Karpas-422 (cell line): ENCODE data around the gene C11orf86. TPM values are rescaled to one million over a fixed set of nuclear protein-coding genes. Genes with fewer than 3 reads are reported as not detected.

ENCODE experiments used
- DNase-seq: peaks from one replicate; pipeline ENCODE4 v3.0.0-alpha.2; 2015
- H2AFZ ChIP-seq: fragments of 200-600 bp; sonication (generic); 2 replicates; pipeline ENCODE4 v1.6.1; 2014; ENCODE audit warnings: antibody characterized with exemption, low read length, mixed read lengths
- H3K27ac ChIP-seq: fragments of 200-600 bp; sonication (generic); 2 replicates; pipeline ENCODE4 v1.5.1; 2014; ENCODE audit warnings: mild to moderate bottlenecking, low read length, moderate library complexity
- H3K27me3 ChIP-seq: fragments of 200-600 bp; sonication (generic); 2 replicates; pipeline ENCODE4 v1.6.1; 2014; ENCODE audit warnings: low read length, mixed read lengths
- H3K36me3 ChIP-seq: fragments of 200-600 bp; sonication (generic); 2 replicates; pipeline ENCODE4 v1.6.1; 2014; ENCODE audit warnings: low read length, mixed read lengths; ENCODE audit not compliant: insufficient read depth
- H3K4me1 ChIP-seq: fragments of 200-600 bp; sonication (generic); 2 replicates; pipeline ENCODE4 v1.6.1; 2014; ENCODE audit warnings: mild to moderate bottlenecking, low read length, mixed read lengths
- H3K4me2 ChIP-seq: fragments of 200-600 bp; sonication (generic); 2 replicates; pipeline ENCODE4 v1.6.1; 2014; ENCODE audit warnings: low read length, low read depth, mild to moderate bottlenecking; ENCODE audit not compliant: poor library complexity, severe bottlenecking
- H3K4me3 ChIP-seq: fragments of 200-600 bp; sonication (generic); 2 replicates; pipeline ENCODE4 v1.5.1; 2014; ENCODE audit warnings: mild to moderate bottlenecking, antibody characterized with exemption, low read length, mixed read lengths
- H3K79me2 ChIP-seq: fragments of 200-600 bp; sonication (generic); 2 replicates; pipeline ENCODE4 v1.6.1; 2014; ENCODE audit warnings: mild to moderate bottlenecking, low read length, mixed read lengths
- H3K9ac ChIP-seq: fragments of 200-600 bp; sonication (generic); 2 replicates; pipeline ENCODE4 v1.6.0; 2014; ENCODE audit warnings: low read length
- H3K9me2 ChIP-seq: fragments of 200-600 bp; sonication (generic), shearing (Covaris generic); replicated peaks from 2 replicates; pipeline ENCODE4 v1.6.0; 2014; ENCODE audit warnings: mild to moderate bottlenecking, low read length, moderate library complexity; ENCODE audit not compliant: insufficient read depth
- H3K9me3 ChIP-seq: fragments of 300-700, 200-600 bp; sonication (generic); 2 replicates; pipeline ENCODE4 v1.6.1; 2014; ENCODE audit warnings: low read length, mixed read lengths
- H4K20me1 ChIP-seq: fragments of 200-600 bp; sonication (generic); 2 replicates; pipeline ENCODE4 v1.6.1; 2014; ENCODE audit warnings: mild to moderate bottlenecking, antibody characterized with exemption, low read length, low read depth; ENCODE audit not compliant: insufficient read depth
- small RNA-seq: library from RNA; depleted of rRNA; stranded (forward); fragments of <200 nt; gene quantifications from one replicate; pipeline ENCODE3, GENCODE V24; 2014
- total RNA-seq: library from RNA; depleted of rRNA; stranded (reverse); fragments of >200 nt; shearing (Covaris generic); gene quantifications from 2 replicates; pipeline ENCODE4 v1.2.3, GENCODE V29; 2014; ENCODE audit warnings: low replicate concordance; rRNA removed

C11orf86 gene
- total RNA-seq, 1 experiment from 2014 or later, result not detected

DNA sequence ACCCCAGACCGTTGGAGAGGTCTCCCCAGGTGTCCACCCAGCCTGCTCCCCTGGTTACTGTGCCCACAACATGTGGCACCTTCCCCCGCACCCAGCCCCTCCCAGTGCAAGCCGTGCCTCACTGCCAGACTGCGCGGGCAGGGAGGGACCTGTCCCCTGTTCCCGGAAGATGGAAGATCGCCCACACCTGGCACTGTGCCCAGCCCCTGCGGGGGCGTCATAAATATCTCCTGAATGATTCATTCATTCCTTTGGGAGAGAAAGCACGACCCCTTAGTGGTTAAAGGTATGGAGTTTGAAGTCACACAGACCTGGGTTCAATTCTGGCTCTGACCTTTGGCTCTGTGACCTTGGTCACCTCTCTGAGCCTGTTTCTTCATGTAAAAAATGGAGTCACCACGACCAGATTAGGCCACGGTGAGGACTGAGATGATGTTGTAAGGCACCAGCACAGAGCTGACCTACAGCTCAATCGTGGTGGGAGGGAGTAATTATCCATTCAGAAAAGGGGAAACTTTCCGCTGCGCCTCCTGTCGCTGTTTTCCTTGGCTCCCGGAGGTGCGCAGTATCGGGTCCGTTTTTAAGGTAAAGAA, 47.3 kb downstream of the C11orf86 start:
- H3K9me3 ChIP-seq, result no peaks in the 10 kb centered on the region
- no peak overlapping the region for H3K4me3 ChIP-seq
- peaks cover 20% of the 10 kb centered on the region for H3K4me1 ChIP-seq
- H3K27ac ChIP-seq, result no peak overlapping the region
- no peaks in the 10 kb centered on the region for H3K9me2 ChIP-seq
- no peaks in the 10 kb centered on the region for H4K20me1 ChIP-seq
- H3K27me3 ChIP-seq, result no peaks in the 10 kb centered on the region
- no peak overlapping the region for H3K9ac ChIP-seq
- H3K4me2 ChIP-seq, result no peak overlapping the region
- DNase-seq, result no peak
- no peaks in the 10 kb centered on the region for H3K79me2 ChIP-seq
- no peaks in the 10 kb centered on the region for H3K36me3 ChIP-seq
- H2AFZ ChIP-seq, result no peak overlapping the region

GRCh38 chr11:67022961-67023956, 48.2 kb downstream of the C11orf86 start, which contains the start of gene SYT12:
Gene SYT12 (plus strand): TSS chr11:67023134. CDS start chr11:67030145, 7,011 bp downstream.
- H3K79me2 ChIP-seq, result no peaks in the 10 kb centered on the region
- H3K9me2 ChIP-seq, result no peaks in the 10 kb centered on the region
- H3K9ac ChIP-seq, result no peak within 1 kb of the TSS
- no peaks in the 10 kb centered on the region for H3K36me3 ChIP-seq
- no peaks in the 10 kb centered on the region for H3K9me3 ChIP-seq
- no peak within 1 kb of the TSS for H3K27ac ChIP-seq
- no peak within 1 kb of the TSS for H2AFZ ChIP-seq
- no peaks in the 10 kb centered on the region for H4K20me1 ChIP-seq
- H3K4me1 ChIP-seq, result peaks cover 29% of the 10 kb centered on the region
- H3K27me3 ChIP-seq, result no peaks in the 10 kb centered on the region
- H3K4me3 ChIP-seq, result no peak within 1 kb of the TSS
- H3K4me2 ChIP-seq, result no peak within 1 kb of the TSS
- DNase-seq, result no peak

DNA sequence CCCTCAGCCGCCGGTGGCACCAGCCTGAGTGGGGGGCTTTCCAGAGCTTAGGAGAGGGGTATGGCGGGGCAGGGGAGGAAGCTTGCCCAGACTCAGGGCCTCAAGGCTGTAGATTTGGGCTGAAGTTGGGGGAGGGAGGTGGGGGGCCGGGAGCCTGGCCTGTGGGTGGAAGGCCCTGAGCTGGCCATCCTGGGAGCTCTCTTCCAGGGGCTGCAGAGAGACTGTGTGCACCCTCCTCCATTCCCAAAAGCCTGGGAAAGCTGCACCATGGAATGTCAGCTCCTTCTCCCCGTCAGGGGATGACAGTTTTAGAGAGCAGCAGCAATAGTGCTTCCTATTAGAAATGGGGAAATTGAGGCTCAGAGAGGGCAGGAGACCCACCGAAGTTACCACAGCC, 48.9 kb downstream of the C11orf86 start:
- H3K27me3 ChIP-seq, result no peaks in the 10 kb centered on the region
- H3K4me2 ChIP-seq, result no peak overlapping the region
- no peaks in the 10 kb centered on the region for H3K79me2 ChIP-seq
- no peak overlapping the region for H3K9ac ChIP-seq
- no peaks in the 10 kb centered on the region for H3K36me3 ChIP-seq
- H3K4me1 ChIP-seq, result peaks cover 36% of the 10 kb centered on the region
- no peaks in the 10 kb centered on the region for H3K9me3 ChIP-seq
- H3K9me2 ChIP-seq, result no peaks in the 10 kb centered on the region
- H4K20me1 ChIP-seq, result no peaks in the 10 kb centered on the region
- H2AFZ ChIP-seq, result no peak overlapping the region
- no peak for DNase-seq
- no peak overlapping the region for H3K4me3 ChIP-seq
- H3K27ac ChIP-seq, result no peak overlapping the region

DNA sequence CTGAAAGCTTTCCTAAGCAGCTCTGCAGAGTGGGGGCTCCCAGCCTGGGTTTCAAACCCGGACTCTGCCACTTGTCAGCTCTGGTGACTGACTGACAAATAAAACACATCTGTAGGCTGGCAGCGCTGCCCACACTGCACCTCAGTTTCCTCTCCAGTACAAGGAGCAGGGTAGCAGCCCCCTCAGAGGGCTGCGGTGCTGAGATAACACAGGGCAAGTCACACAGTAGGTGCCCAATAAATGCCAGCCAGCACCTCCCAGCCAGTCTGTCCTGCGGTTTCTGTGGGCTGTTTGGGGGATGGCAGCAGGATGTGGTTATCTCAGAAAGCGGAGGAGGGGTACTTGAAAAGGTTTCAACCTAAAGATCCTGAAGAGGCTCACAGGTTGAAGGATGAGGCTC, 49.3 kb downstream of the C11orf86 start:
- Histone ChIP-seq H2AFZ (no peak overlapping the region), H3K9ac (no peak overlapping the region), H3K4me2 (no peak overlapping the region), H3K27me3 (no peaks in the 10 kb centered on the region), H3K27ac (no peak overlapping the region), H3K36me3 (no peaks in the 10 kb centered on the region), H4K20me1 (no peaks in the 10 kb centered on the region), H3K79me2 (no peaks in the 10 kb centered on the region), H3K4me3 (no peak overlapping the region), H3K9me2 (no peaks in the 10 kb centered on the region), H3K4me1 (peaks cover 40% of the 10 kb centered on the region), H3K9me3 (no peaks in the 10 kb centered on the region)
- DNase-seq, result peak; percentile 54

DNA sequence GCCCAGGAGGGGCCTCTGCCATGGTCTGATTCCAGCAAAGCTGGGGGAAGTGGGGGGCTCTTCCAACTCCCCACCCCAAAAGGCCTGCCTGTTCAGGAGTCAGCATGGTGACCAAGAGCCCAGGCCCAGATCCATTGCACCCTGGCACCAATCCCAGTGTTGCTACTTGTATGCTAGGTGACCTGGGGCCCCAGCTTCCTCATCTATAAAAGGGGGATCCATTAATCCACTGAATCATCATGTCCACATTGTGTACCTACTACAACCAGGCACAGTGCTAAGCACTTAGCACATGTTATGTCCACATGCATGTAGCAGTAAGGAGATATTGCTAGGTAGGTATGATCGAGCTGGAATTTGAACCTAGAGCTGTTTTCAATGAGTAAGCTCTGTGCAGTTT, 49.9 kb downstream of the C11orf86 start:
- Histone ChIP-seq H4K20me1 (no peaks in the 10 kb centered on the region), H3K4me3 (no peak overlapping the region), H3K4me2 (no peak overlapping the region)

DNA sequence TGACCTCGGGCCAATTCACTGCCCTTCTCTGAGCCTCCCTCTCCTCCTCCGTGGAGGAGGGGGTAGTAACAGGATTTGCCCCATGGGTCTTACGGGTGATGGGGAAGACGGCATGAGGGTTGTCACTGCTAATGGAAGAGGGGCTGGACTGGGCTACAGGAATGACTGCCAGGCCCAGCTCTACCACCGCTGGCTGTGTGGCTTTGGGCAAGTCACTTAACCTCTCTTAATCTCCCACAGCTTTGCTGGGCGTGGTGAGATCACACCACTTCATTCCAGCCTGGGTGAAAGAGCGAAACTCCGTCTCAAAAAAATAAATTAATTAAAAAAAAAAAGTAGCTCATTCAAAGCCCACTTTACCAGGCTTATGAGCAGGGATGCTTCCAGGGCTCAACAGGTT, 50.6 kb downstream of the C11orf86 start:
- no peak for DNase-seq
- no peak overlapping the region for H3K4me2 ChIP-seq
- H3K4me1 ChIP-seq, result peaks cover 54% of the 10 kb centered on the region
- no peaks in the 10 kb centered on the region for H3K36me3 ChIP-seq
- H3K9me3 ChIP-seq, result no peaks in the 10 kb centered on the region
- no peak overlapping the region for H3K9ac ChIP-seq
- no peak overlapping the region for H3K4me3 ChIP-seq
- H4K20me1 ChIP-seq, result no peaks in the 10 kb centered on the region
- no peaks in the 10 kb centered on the region for H3K9me2 ChIP-seq
- no peak overlapping the region for H2AFZ ChIP-seq
- no peaks in the 10 kb centered on the region for H3K79me2 ChIP-seq
- H3K27ac ChIP-seq, result no peak overlapping the region
- no peaks in the 10 kb centered on the region for H3K27me3 ChIP-seq

More for the DNA sequence above, 49.9 kb downstream of the C11orf86 start:
- H3K79me2 ChIP-seq, result no peaks in the 10 kb centered on the region
- H3K36me3 ChIP-seq, result no peaks in the 10 kb centered on the region
- no peak overlapping the region for H3K9ac ChIP-seq
- DNase-seq, result peak; percentile 53
- H3K27ac ChIP-seq, result no peak overlapping the region
- H2AFZ ChIP-seq, result no peak overlapping the region
- H3K9me2 ChIP-seq, result no peaks in the 10 kb centered on the region
- no peaks in the 10 kb centered on the region for H3K9me3 ChIP-seq
- peaks cover 46% of the 10 kb centered on the region for H3K4me1 ChIP-seq
- H3K27me3 ChIP-seq, result no peaks in the 10 kb centered on the region

Small RNA genes lying within 50 kb of the gene (small RNA-seq; reads per million reads assigned to genes)
- gene MIR3163, result not detected

Other genes starting within 250 kb of the C11orf86 start
- gene SPTBN2, start 246.1 kb upstream of the C11orf86 start, total RNA-seq, result 18.9 and 72.0 TPM in 2 replicates
- gene RCE1, start 131.9 kb upstream of the C11orf86 start, total RNA-seq, result 20.4 and 53.3 TPM in 2 replicates
- gene LRFN4, start 118.2 kb upstream of the C11orf86 start, total RNA-seq, result 8.7 and 24.2 TPM in 2 replicates
- 0.14 TPM in 1 of 2 replicates, not detected in the other for gene PC, start 16.9 kb upstream of the C11orf86 start, total RNA-seq
- gene SYT12, start 47.8 kb downstream of the C11orf86 start, total RNA-seq, result 0.22 TPM in 1 of 2 replicates, not detected in the other
- not detected in 2 replicates for gene RHOD, start 81.5 kb downstream of the C11orf86 start, total RNA-seq
- gene KDM2A, start 144.0 kb downstream of the C11orf86 start, total RNA-seq, result 44.7 and 55.8 TPM in 2 replicates